Measurements from ENCODE around the gene CRYAA.

CRYAA gene

DNA sequence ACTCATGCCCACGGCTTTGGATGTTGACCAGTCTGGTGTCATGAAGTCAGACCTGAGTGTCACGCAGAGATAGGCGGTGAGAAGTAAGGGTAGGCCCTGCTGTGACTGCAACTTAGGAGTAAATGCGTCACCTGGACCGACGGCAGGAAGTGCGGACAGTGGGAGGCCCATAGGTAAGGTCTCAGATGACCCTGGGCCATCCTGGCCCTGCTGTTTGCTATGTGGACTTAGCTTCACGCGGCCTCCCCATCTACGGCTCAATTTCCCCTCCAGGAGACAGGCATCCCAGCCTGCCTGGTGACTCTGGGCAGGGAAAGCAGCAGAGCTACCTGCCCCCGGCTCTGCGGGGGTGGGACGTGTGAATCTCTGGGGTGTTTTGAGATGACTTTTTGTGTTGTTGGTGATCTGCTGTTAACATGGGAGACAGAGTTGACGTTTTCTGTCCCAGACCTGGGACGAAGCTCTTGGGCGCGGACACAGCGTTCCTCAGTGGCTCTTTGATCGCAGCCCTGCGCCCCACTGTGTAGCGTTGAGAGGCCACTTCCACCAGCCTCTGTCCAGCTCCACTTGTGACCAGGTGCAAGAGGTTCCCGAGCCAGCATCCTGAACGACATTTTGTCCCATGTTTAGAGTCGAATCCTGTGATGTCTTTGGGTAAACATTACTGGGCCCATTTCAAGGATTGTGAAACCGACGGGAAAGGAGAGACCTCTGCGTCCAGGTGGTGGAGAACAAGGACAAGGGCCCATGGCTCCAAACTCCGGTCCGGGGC, 39.9 kb downstream of the CRYAA start (continued):
- TF ChIP-seq, protein P1, sequence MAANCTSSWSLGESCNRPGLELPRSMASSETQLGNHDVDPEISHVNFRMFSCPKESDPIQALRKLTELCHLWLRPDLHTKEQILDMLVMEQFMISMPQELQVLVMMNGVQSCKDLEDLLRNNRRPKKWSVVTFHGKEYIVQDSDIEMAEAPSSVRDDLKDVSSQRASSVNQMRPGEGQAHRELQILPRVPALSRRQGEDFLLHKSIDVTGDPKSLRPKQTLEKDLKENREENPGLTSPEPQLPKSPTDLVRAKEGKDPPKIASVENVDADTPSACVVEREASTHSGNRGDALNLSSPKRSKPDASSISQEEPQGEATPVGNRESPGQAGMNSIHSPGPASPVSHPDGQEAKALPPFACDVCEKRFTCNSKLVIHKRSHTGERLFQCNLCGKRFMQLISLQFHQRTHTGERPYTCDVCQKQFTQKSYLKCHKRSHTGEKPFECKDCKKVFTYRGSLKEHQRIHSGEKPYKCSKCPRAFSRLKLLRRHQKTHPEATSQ (tag by site-specific recombination; IDR thresholded peaks at IDR 0.05): no peak
- no peak for TF ChIP-seq ZNF621 (tag by site-specific recombination; IDR thresholded peaks at IDR 0.05)
- TF ChIP-seq TRIM28 (IDR thresholded peaks at IDR 0.05; ENCODE audit: borderline replicate concordance, low read length): no peak
- no peak for TF ChIP-seq ZNF221 (tag by site-specific recombination; IDR thresholded peaks at IDR 0.05; ENCODE audit: borderline replicate concordance)
- TF ChIP-seq YY1 (tag by site-specific recombination; IDR thresholded peaks at IDR 0.05): no peak
- no peak for TF ChIP-seq ZNF214 (tag by site-specific recombination; IDR thresholded peaks at IDR 0.05; ENCODE audit: borderline replicate concordance)
- no peak for TF ChIP-seq ZNF157 (tag by site-specific recombination; IDR thresholded peaks at IDR 0.05)
- TF ChIP-seq ZNF544 (tag by site-specific recombination; IDR thresholded peaks at IDR 0.05): no peak

DNA sequence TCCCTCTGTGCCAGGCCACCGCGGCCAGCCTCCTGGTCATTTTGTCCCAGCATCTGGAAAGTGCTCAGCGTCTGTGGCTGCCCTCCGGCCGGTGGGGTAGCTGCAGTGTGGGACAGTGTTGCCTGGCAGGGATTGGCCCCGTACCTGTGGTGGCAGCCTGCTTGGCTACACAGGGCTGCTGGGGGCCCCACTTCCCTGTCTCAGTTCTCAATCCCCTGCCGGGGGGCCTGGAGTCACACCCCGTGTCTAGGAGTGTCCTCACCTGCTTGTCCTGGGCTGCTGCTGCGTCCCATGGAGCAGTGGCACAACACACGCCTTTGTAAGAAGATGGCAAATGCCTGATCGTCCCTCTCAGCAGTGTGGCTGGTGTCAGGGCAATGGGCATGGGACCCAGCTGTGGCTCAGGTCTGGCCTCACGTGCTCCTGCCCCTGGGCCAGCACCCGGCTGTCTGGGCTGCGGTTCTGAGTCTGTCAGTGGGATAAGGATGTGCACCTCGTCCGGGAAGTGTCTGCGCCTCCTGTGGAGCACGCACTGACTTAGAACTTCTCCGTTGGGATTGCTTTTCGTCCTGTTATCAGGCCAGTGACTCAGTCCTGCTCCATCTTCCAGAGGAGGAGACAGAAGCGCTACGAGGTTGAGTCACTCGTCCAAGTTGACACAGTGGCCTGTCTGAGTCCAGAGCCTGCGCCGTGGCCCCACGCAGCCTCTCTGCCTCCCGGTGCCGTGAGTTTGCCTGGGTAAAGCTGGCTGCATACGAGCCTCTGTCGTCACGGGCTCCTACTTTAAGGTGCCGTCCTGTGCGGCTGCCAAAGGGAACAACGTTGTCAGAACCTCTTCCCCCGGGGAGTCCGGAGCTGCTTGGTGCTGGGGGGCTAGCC, 41.0 kb downstream of the CRYAA start:
- Histone ChIP-seq H3K9me3 (ENCODE audit: control insufficient read depth, insufficient read depth, low read depth, low read length) (no peaks in the 10 kb centered on the region), H3K36me3 (ENCODE audit: control insufficient read depth in 2 of 2, insufficient read depth in 1 of 2, low read length in 2 of 2) (no peaks in the 10 kb centered on the region), H3K4me3 (ENCODE audit: low read depth, low read length) (no peak overlapping the region), H3K4me1 (ENCODE audit: control insufficient read depth, insufficient read depth, low read length) (no peaks in the 10 kb centered on the region), H3K27ac (ENCODE audit: extremely low read depth, low read depth, low read length) (no peak overlapping the region)
- ChIA-PET POLR2A (no interaction called here), CTCF (interaction anchor here (1.2 kb wide), 1 partner anchor 59 kb away, joined by 3 read pairs; no protein-coding TSS in a partner anchor)
- no peak for TF ChIP-seq SP2 (tag by site-specific recombination; IDR thresholded peaks at IDR 0.05)
- peak; percentile 82 for TF ChIP-seq ZNF600 (tag by site-specific recombination; IDR thresholded peaks at IDR 0.05)

DNA sequence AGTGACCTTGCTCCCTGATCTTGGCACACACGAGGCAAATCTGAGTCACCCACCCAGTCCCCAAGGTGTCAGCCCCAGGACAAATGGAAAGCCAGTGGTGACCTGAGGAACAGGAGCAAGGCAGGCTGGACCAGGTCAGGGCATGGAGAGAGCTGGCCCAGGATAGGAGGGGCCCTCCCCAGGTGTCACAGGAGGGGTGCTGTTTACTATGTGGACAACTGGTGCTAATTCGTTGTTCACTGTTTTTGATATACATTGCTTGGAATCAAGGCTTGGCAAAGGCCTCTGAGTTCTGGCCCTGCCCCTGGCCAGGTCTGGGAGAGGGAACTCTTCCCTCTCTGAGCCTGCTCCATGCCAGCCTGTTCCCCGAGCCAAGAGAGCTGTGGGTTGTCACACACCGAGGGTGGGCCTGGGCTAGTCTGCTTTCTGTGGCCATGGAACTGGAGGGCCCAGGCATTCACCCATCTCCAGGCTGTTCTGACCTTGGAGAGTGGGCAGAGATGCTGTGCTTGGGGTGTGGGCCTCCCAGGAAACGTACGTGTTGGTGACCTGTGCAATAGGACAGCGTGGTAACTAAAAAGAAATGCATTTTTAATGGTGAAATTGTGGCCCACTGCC, 41.8 kb downstream of the CRYAA start:
- H3K4me3 ChIP-seq (ENCODE audit: low read depth, low read length): no peak overlapping the region
- CTCF ChIA-PET: interaction anchor here (0.5 to 1.2 kb wide), 2 partner anchors 58 to 98 kb away, joined by 3 read pairs; no protein-coding TSS in a partner anchor

More for the DNA sequence above, 41.8 kb downstream of the CRYAA start:
- no peaks in the 10 kb centered on the region for H3K4me1 ChIP-seq (ENCODE audit: control insufficient read depth, insufficient read depth, low read length)
- H3K9me3 ChIP-seq (ENCODE audit: control insufficient read depth, insufficient read depth, low read depth, low read length): no peaks in the 10 kb centered on the region
- TF ChIP-seq ZNF112 (tag by site-specific recombination; IDR thresholded peaks at IDR 0.05) (no peak), ZNF175 (tag by site-specific recombination; IDR thresholded peaks at IDR 0.05) (no peak), HOXD13 (CRISPR knock-in tag; IDR thresholded peaks at IDR 0.05; ENCODE audit: borderline replicate concordance) (no peak), ZNF202 (tag by site-specific recombination; IDR thresholded peaks at IDR 0.05; ENCODE audit: borderline replicate concordance) (no peak), SP7 (tag by site-specific recombination; IDR thresholded peaks at IDR 0.05) (no peak), ZNF623 (tag by site-specific recombination; IDR thresholded peaks at IDR 0.05) (no peak), ZNF121 (tag by site-specific recombination; IDR thresholded peaks at IDR 0.05) (no peak), KLF9 (tag by site-specific recombination; IDR thresholded peaks at IDR 0.05; ENCODE audit: low read depth) (no peak), ZNF510 (tag by site-specific recombination; IDR thresholded peaks at IDR 0.05; ENCODE audit: insufficient replicate concordance) (no peak), ZNF274 (IDR thresholded peaks at IDR 0.05; ENCODE audit: low read length) (no peak), ZNF274 (tag by site-specific recombination; IDR thresholded peaks at IDR 0.05; ENCODE audit: borderline replicate concordance) (no peak), ZNF768 (tag by site-specific recombination; IDR thresholded peaks at IDR 0.05) (no peak), MYNN (tag by site-specific recombination; IDR thresholded peaks at IDR 0.05; ENCODE audit: borderline replicate concordance) (no peak), ZNF654 (tag by site-specific recombination; IDR thresholded peaks at IDR 0.05; ENCODE audit: low read depth) (no peak), ZFP3 (tag by site-specific recombination; IDR thresholded peaks at IDR 0.05; ENCODE audit: low read depth) (no peak)
- TF ChIP-seq, protein P2, sequence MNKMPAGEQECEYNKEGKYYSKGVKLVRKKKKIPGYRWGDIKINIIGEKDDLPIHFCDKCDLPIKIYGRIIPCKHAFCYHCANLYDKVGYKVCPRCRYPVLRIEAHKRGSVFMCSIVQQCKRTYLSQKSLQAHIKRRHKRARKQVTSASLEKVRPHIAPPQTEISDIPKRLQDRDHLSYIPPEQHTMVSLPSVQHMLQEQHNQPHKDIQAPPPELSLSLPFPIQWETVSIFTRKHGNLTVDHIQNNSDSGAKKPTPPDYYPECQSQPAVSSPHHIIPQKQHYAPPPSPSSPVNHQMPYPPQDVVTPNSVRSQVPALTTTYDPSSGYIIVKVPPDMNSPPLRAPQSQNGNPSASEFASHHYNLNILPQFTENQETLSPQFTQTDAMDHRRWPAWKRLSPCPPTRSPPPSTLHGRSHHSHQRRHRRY (tag by site-specific recombination; IDR thresholded peaks at IDR 0.05): no peak
- TF ChIP-seq, protein P3, sequence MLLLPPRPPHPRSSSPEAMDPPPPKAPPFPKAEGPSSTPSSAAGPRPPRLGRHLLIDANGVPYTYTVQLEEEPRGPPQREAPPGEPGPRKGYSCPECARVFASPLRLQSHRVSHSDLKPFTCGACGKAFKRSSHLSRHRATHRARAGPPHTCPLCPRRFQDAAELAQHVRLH (tag by site-specific recombination; IDR thresholded peaks at IDR 0.05): no peak
- H3K27ac ChIP-seq (ENCODE audit: extremely low read depth, low read depth, low read length): no peak overlapping the region
- H3K36me3 ChIP-seq (ENCODE audit: control insufficient read depth in 2 of 2, insufficient read depth in 1 of 2, low read length in 2 of 2): no peaks in the 10 kb centered on the region
- POLR2A ChIA-PET: no interaction called here
